NCI-H2196 treated with DMSO at 0.1 percent for 48 hours (cell line): ENCODE measurements around the gene PPIL1.
"Not testable (repeated sequence)": the region's sequence is repeated elsewhere in the genome, so short reads cannot be mapped to it uniquely, and the experiment has no call there.

Experiments used
- DNase-seq: peaks from one replicate; lab custom pipeline; 2025; ENCODE audit not compliant: unreplicated experiment; lab: John Stamatoyannopoulos, UW

PPIL1 gene

GRCh38 chr6:36817176-36817817 lies 57.3 kb downstream of the PPIL1 start:
- no peak for DNase-seq

- no peak for DNase-seq
Measured at GRCh38 chr6:36815962-36816735, 58.5 kb downstream of the PPIL1 start.

GRCh38 chr6:36814249-36814648 lies 60.4 kb downstream of the PPIL1 start:
- no peak for DNase-seq

- no peak for DNase-seq
Measured at GRCh38 chr6:36813526-36813925, 61.1 kb downstream of the PPIL1 start.

- DNase-seq, result not testable (repeated sequence)
Measured at GRCh38 chr6:36813047-36813446, 61.6 kb downstream of the PPIL1 start.

- no peak for DNase-seq
Measured at GRCh38 chr6:36809941-36810803, 64.4 kb downstream of the PPIL1 start.

- DNase-seq, result no peak
Measured at GRCh38 chr6:36809156-36809555, 65.4 kb downstream of the PPIL1 start.

GRCh38 chr6:36808634-36809033 lies 66.0 kb downstream of the PPIL1 start:
- DNase-seq, result no peak

- DNase-seq, result no peak
Measured at GRCh38 chr6:36807750-36808149, 66.9 kb downstream of the PPIL1 start.

- no peak for DNase-seq
Measured at GRCh38 chr6:36807143-36807542, 67.5 kb downstream of the PPIL1 start.

GRCh38 chr6:36805917-36806316 lies 68.7 kb downstream of the PPIL1 start:
- DNase-seq, result no peak

GRCh38 chr6:36805096-36805797 lies 69.4 kb downstream of the PPIL1 start:
- no peak for DNase-seq
